ENCODE data around the gene RAC3.

RAC3 gene

GRCh38 chr17:82060001-82060380 lies 28.5 kb downstream of the RAC3 start:
- no peak for TF ChIP-seq CTCF (IDR thresholded peaks at IDR 0.05; ENCODE audit: borderline replicate concordance, insufficient read depth, low read depth, low read length)

GRCh38 chr17:82060614-82061013 lies 29.1 kb downstream of the RAC3 start:
- no peak for TF ChIP-seq CTCF (IDR thresholded peaks at IDR 0.05; ENCODE audit: borderline replicate concordance, insufficient read depth, low read depth, low read length)
- no peak overlapping the region for H3K4me3 ChIP-seq (ENCODE audit: low read depth, low read length)

More at GRCh38 chr17:82060001-82060380, 28.5 kb downstream of the RAC3 start:
- H3K4me3 ChIP-seq (ENCODE audit: low read depth, low read length) = no peak overlapping the region

- H3K4me3 ChIP-seq (ENCODE audit: low read depth, low read length) = no peak overlapping the region
Measured at GRCh38 chr17:82061047-82061925, 29.8 kb downstream of the RAC3 start.

GRCh38 chr17:82062076-82062983 lies 30.9 kb downstream of the RAC3 start:
- no peak for TF ChIP-seq CTCF (IDR thresholded peaks at IDR 0.05; ENCODE audit: borderline replicate concordance, insufficient read depth, low read depth, low read length)
- H3K4me3 ChIP-seq (ENCODE audit: low read depth, low read length) = no peak overlapping the region

More at GRCh38 chr17:82061047-82061925, 29.8 kb downstream of the RAC3 start:
- no peak for TF ChIP-seq CTCF (IDR thresholded peaks at IDR 0.05; ENCODE audit: borderline replicate concordance, insufficient read depth, low read depth, low read length)

GRCh38 chr17:82062984-82063368 lies 31.5 kb downstream of the RAC3 start:
- H3K4me3 ChIP-seq (ENCODE audit: low read depth, low read length) = no peak overlapping the region
- no peak for TF ChIP-seq CTCF (IDR thresholded peaks at IDR 0.05; ENCODE audit: borderline replicate concordance, insufficient read depth, low read depth, low read length)

- TF ChIP-seq CTCF (IDR thresholded peaks at IDR 0.05; ENCODE audit: borderline replicate concordance, insufficient read depth, low read depth, low read length) = no peak
- H3K4me3 ChIP-seq (ENCODE audit: low read depth, low read length) = no peak overlapping the region
Measured at GRCh38 chr17:82063424-82064415, 32.2 kb downstream of the RAC3 start.

Measured in GM12875 (cell line).